HG02973 (cell line): ENCODE data around the gene FBXL16.

Source experiments
- ATAC-seq: cut with Tn5 transposase; IDR thresholded peaks from one replicate; pipeline ENCODE4 v1.9.1; 2021; ENCODE audit warnings: moderate library complexity; ENCODE audit not compliant: unreplicated experiment

FBXL16 gene

GRCh38 chr16:667780-668518 is 37.7 kb downstream of the FBXL16 start, which contains the start of gene RHOT2:
RHOT2 (plus strand) TSS chr16:668132; CDS start chr16:668200, 68 bp downstream.
- ATAC-seq: peak; percentile 73

DNA sequence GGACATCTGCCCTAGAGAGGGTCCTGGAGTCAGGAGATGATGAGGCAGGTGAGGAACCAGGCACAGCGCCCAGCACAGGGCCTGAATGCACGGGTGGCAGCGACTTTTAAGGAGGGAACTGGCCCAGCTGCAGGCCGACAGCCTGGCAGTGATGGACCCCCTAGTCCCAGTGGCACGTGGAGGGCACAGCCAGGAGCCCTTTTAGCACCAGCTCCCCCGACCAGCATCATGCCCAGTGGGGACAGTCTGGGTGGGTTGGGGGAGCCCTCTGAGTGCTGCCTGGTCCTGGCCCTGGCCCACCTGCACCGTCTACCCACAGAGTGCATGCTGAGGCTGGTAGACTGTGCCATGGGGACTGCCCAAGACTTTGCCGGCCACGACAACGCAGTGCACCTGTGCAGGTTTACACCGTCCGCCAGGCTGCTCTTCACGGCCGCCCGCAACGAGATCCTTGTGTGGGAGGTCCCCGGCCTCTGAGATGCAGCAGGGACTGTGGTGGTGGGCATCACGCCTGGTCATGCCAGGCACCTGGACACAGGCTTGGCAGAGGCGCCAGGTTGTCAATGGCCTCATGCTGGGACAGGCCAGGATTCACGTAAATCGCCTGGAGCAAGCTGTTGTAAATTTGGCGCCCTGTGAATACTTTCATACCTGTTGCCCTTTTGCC is 38.4 kb downstream of the FBXL16 start:
- no peak for ATAC-seq

DNA sequence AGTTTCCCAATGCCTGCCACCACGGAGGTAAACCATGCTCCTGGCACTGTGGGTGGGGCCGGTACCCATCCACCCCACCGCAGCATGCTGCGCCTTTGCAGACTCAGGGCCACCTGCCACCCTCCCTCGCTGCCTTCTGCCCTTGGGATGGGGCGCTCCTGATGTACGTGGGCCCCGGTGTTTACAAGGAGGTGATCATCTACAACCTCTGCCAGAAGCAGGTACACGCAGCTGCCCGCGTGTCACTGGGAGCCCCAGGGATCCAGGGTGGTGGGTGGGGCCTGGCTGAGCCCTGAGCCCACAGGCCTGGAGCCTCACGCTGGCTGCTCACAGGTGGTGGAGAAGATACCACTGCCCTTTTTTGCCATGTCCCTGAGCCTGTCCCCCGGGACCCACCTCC is 39.0 kb downstream of the FBXL16 start:
- no peak for ATAC-seq

GRCh38 chr16:662597-662996 is 43.0 kb downstream of the FBXL16 start:
- ATAC-seq: no peak

- ATAC-seq: no peak
These were observed 43.5 kb downstream of the FBXL16 start for GRCh38 chr16:662095-662494.

DNA sequence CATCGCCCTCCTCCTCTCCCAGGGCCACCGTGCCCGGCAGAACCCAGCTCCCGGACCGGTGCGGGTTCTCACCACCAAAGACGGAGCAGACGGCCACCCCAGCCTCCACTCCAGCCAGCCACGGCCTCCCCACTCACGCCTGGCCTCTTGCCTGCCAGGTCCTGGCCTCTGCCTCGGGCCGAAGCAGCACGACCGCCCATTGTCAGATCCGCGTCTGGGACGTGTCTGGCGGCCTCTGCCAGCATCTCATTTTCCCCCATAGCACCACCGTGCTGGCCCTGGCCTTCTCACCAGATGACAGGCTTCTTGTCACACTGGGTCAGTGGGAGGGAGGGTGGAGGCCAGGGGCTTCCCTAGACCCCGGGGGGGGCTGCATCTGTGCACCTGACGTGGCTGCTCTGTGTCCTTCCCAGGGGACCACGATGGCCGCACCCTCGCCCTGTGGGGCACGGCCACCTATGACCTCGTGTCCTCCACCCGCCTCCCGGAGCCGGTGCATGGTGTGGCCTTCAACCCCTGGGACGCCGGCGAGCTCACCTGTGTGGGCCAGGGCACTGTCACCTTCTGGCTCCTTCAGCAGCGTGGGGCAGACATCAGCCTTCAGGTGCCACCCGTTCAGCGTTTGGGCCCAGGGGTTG is 44.3 kb downstream of the FBXL16 start:
- ATAC-seq: no peak

GRCh38 chr16:660459-661183 is 45.0 kb downstream of the FBXL16 start:
- no peak for ATAC-seq

- no peak for ATAC-seq
These were observed 45.5 kb downstream of the FBXL16 start for GRCh38 chr16:660132-660458.

DNA sequence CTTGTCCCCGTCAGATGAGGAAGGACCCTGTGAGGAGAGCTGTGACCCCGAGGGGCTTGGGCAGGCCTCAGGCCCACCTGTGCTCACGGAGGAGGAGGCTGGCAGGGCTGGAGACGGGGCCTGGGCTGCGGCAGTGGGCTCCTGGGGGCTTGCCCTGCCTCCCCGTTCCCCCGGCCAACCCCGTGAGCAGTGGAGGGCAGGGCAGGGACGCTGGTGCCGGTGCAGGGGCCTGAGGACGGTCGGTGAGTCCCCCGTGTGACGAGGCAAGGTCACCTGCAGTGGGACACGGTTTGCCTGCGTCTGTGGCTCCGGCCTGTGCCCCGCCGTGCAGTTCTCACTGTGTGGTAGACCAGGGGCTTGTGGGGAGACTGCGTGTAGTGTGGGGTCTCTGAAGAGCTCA is 46.0 kb downstream of the FBXL16 start:
- no peak for ATAC-seq

DNA sequence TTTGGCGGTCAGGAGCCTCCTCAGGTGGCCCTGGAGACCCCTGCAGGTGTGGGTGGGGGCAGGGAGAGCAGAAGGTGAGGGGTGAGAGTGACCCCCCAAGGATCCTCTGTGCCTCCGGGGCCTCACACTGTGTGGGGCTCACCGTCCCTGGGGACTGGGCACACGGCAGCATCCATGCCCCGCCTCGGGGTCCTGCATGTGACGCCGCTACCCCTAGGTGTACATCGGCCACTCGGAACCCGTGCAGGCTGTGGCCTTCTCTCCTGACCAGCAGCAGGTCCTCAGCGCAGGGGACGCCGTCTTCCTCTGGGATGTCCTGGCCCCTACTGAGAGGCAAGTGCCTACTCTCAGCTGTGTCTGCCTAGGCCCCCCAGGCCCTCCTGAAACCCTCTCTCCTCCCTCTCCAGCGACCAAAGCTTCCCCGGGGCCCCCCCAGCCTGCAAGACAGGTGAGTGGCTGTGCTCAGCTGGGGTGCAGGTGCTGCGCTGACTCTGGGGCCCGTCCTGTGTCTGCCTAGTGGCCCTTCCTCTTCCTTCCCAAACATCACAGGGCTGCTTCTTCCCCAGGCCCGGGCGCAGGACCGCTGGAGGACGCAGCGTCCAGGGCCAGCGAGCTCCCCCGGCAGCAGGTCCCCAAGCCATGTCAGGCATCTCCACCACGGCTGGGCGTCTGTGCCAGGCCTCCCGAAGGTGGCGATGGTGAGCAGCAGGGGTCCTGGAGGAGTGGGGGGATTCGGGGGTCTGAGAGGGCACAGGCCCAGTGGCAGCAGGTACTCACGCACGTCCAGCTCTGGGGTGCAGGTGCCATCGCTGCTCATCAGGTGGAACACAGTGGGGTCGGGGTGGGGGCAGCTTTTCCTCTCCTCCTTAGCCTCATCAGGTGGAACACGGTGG is 46.7 kb downstream of the FBXL16 start:
- ATAC-seq: no peak

- ATAC-seq: no peak
These were observed 48.1 kb downstream of the FBXL16 start for GRCh38 chr16:657487-657886.

GRCh38 chr16:654034-654433 is 51.6 kb downstream of the FBXL16 start:
- ATAC-seq: no peak

GRCh38 chr16:652454-653305 is 52.9 kb downstream of the FBXL16 start:
- no peak for ATAC-seq

DNA sequence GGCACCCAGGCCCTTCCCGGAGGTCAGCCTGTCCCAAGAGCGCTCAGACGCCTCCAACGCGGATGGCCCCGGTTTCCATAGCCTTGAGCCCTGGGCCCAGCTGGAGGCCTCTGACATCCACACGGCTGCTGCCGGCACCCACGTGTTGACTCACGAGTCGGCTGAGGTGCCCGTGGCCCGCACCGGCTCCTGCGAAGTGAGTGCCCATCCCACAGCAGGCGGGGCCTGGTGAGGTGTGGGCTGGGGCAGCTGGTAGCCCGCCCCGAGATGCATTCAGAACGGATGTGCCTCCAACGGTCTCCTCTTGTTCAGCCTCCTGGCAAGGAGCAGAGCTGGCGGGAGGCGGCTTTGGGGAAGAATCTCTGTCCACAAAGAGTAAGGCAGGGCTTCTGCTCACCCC is 53.8 kb downstream of the FBXL16 start:
- ATAC-seq: no peak

DNA sequence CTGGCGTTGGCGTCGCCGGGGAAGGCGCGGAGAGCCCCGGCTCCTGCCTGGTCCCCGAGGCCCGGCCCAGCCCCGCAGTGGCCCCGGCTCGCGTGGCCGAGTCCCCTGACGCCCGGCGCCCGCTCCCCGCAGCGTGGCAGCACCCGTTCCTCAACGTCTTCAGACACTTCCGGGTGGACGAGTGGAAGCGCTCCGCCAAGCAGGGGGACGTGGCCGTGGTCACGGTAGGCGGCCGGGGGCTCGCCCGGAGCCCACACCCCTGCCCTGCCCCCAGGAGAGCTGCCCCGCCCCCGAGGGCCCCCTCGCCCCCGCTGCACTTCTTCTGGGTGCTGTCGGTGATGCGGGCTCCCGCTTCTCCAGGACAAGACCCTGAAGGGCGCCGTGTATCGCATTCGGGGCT is 56.0 kb downstream of the FBXL16 start:
- peak; percentile 1 for ATAC-seq

GRCh38 chr16:648781-649589 is 56.6 kb downstream of the FBXL16 start, which contains the start of gene WDR90:
WDR90 (plus strand) TSS chr16:649365; CDS start chr16:649417, 52 bp downstream.
- peak; percentile 52 for ATAC-seq

DNA sequence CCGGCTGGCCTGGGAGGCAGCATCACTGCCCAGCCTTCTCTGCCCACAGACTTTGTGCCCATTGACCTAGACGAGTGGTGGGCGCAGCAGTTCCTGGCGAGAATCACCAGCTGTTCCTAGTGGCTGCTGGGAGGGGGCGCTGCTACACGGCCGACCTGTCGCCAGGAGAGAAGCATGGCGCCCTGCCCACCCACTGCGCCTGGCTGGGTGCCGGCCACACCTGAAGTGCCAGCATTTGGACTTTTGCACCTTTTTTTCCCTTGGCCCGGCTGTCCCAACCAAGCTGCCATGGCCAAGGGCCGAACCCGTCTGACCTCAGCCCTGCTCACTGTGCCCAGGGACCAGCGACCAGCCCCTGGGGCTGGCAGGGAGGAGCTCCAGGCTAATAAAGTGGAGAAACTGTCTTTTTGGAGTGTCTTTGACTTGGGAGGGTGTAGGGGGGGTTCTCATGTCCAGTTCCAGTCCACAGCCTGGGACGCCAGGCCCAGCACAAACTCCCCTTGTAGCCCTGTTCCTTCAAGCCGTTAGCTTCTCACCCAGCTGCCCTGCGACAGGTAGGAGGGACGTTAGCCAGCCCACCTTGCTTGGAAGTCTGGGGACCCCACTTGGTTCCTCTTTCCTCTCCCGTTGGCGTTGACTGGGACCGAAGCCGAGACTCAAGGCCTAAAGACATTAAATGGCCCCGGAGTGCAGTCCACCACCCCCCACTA is 57.4 kb downstream of the FBXL16 start:
- ATAC-seq: no peak
